Body of pancreas (tissue), 4 donors: Measurements from ENCODE around the gene ZNF107.

Experiments used
- CTCF ChIP-seq, 7 experiments: fragments of 450-650 bp in 4 of 7; fragments of 200-600 bp in 3 of 7; sonication (generic) in 3 of 7; IDR thresholded peaks; one replicate each; pipeline ENCODE4 v1.5.1; 2016 to 2019; ENCODE audit warnings: antibody characterized with exemption in 7 of 7
- POLR2A ChIP-seq, 3 donors: fragments of 450-650 bp; IDR thresholded peaks; one replicate each; pipeline ENCODE4 v1.6.1; 2016; ENCODE audit warnings: antibody characterized with exemption in 3 of 3, mild to moderate bottlenecking in 2 of 3

DNA sequence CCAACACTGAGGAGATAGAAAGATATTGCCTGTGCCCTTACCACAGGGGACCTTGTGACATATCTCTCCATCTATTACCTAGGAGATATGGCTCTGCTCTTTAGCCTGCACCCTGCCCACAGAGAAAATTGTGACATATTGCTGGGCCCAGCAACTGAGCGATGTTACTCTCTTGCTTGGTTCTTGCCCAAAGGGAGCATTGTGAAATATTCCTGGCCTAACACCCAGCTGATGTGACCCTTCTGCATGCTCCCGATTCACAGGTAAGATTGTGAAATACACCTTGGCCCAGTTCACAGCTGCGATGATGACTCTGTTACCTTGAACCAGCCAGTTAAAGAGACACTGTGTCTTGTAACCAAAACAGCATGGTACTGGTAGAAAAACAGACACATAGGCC, 37.2 kb upstream of the ZNF107 start:
- TF ChIP-seq CTCF (IDR thresholded peaks at IDR 0.05): no peak
- TF ChIP-seq POLR2A (IDR thresholded peaks at IDR 0.05): no peak
